ENCODE results near the gene PRKAA1. TPM values are rescaled to one million over a fixed set of nuclear protein-coding genes. Genes with fewer than 3 reads are reported as not detected.
"Not testable (repeated sequence)": the region's sequence is repeated elsewhere in the genome, so short reads cannot be mapped to it uniquely, and the experiment has no call there.

PRKAA1 gene
- total and polyA plus RNA-seq, 8 donors: 17.5 to 42.9 (median 30.6) TPM

DNA sequence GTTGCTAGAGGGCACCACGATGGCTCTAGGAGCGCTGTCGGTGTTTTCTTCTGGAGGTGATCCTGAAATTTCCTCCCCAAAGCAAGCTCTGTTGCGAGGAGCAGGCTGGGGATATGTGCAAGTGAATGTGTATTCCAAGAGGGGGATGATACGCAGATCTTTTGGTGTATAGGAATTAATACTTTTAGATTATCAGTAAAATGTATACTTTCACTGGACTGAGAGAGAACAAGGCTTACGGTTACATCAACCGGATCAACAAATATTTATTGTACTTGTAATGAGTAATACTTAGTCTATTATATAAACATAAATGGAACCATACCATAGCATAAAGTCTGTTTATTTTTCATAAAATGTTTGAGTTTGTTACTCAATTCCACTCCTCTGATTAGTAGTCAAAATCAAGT lies 632 bp upstream of the PRKAA1 start:
- ATAC-seq (no peak), FAIRE-seq (no peak), DNase-seq (no peak)
- intact Hi-C loops (cut with DNase I): no loop called here
- H3K4me3 ChIP-seq: peak overlapping the region in 3 of 4 donors; percentile 88 to 93 (median 90)
- H3K27ac ChIP-seq: peak overlapping the region; percentile 69 to 91 (median 84)
- no peaks in the 10 kb centered on the region for H3K9me3 ChIP-seq
- peaks cover 6 to 11% (median 6%) of the 10 kb centered on the region in 3 donors for H3K4me1 ChIP-seq
- no peaks in the 10 kb centered on the region for H3K27me3 ChIP-seq
- no peak for TF ChIP-seq CTCF (IDR thresholded peaks at IDR 0.05)
- H3K36me3 ChIP-seq: no peaks in the 10 kb centered on the region
- 4 to 5% methylated on average over 7 of the region's 7 CpGs for WGBS, 2 donors

- WGBS, 2 donors: 1% methylated on average over 54 to 56 of the region's 56 CpGs
Observed at GRCh38 chr5:40797273-40798011, 732 bp downstream of the PRKAA1 start.

DNA sequence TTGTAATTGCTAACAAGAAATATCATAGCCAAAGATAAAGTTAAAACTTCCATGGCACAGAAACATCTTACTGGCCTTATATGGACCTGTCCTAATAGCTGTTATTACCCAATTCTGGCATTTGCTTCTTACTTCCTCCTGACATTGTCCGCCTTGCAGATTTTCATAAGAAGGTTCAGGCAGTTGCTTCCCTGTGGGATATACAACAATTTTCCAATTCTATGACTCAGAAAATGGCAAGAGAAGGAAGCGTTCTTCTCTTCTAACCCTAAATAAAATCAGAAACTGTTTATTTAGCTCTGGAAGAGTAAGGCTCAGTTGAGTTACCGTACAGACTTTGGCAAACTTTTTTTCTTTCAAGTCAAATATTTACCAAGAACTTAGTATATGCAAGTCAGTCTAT lies 1.7 kb downstream of the PRKAA1 start:
- ATAC-seq (peak in 1 of 4 donors; percentile 30), DNase-seq (no peak), FAIRE-seq (no peak)
- H3K4me1 ChIP-seq: peaks cover 13 to 18% (median 15%) of the 10 kb centered on the region in 3 donors
- TF ChIP-seq CTCF (IDR thresholded peaks at IDR 0.05): no peak
- intact Hi-C loops (cut with DNase I): no loop called here
- no peaks in the 10 kb centered on the region for H3K27me3 ChIP-seq
- peak overlapping the region in 2 of 4 donors; percentile 89 to 91 for H3K27ac ChIP-seq
- peak overlapping the region in 2 of 4 donors; percentile 90 to 93 for H3K4me3 ChIP-seq
- 6 to 11% methylated on average over 3 of the region's 3 CpGs for WGBS, 2 donors
- H3K9me3 ChIP-seq: no peaks in the 10 kb centered on the region
- no peaks in the 10 kb centered on the region for H3K36me3 ChIP-seq

More at GRCh38 chr5:40797273-40798011, 732 bp downstream of the PRKAA1 start:
- Histone ChIP-seq H3K9me3 (no peaks in the 10 kb centered on the region), H3K4me1 (peaks cover 6 to 11% (median 6%) of the 10 kb centered on the region in 3 donors), H3K27me3 (no peaks in the 10 kb centered on the region), H3K4me3 (peak overlapping the region; percentile 49 to 93 (median 89)), H3K36me3 (no peaks in the 10 kb centered on the region), H3K27ac (peak overlapping the region; percentile 76 to 91 (median 84))
- no peak for TF ChIP-seq CTCF (IDR thresholded peaks at IDR 0.05)
- intact Hi-C loops (cut with DNase I): no loop called here
- ATAC-seq (peak; percentile 57 to 72 (median 66)), FAIRE-seq (no peak), DNase-seq (peak; percentile 42 to 89 (median 76))

DNA sequence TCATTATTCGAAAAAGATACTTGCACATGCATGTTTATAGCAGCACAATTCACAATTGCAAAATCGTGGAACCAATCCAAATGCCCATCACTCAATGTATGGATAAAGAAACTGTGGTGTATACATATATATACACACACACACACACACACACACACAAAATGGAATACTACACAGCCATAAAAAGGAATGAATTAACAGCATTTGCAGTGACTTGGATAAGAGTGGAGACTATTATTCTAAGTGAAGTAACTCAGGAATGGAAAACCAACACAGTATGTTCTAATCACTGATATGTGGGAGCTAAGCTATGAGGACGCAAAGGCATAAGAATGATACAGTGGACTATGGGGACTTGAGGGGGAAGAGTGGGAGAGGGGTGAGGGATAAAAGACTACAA lies 3.3 kb downstream of the PRKAA1 start:
- H3K4me3 ChIP-seq; H3K27ac ChIP-seq; ATAC-seq; FAIRE-seq; DNase-seq; H3K9me3 ChIP-seq; H3K27me3 ChIP-seq; intact Hi-C loops (cut with DNase I); H3K36me3 ChIP-seq: not testable (repeated sequence)
- H3K4me1 ChIP-seq: peaks cover 13 to 23% (median 19%) of the 10 kb centered on the region in 3 donors
- 77 to 94% methylated on average over 3 of the region's 3 CpGs for WGBS, 2 donors

DNA sequence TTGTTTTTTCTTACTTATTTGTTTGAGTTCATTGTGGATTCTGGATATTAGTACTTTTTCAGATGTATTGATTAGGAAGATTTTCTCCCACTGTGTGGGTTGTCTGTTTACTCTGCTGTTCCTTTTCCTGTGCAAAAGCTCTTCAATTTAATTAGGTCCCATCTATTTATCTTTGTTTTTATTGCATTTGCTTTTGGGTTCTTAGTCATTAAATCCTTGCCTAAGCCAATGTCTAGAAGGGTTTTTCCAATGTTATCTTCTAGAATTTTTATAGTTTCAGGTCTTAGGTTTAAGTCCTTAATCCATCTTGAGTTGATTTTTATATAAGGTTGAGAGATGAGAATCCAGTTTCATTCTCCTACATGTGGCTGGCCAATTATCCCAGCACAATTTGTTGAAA lies 3.8 kb downstream of the PRKAA1 start:
- H3K27ac ChIP-seq; DNase-seq; intact Hi-C loops (cut with DNase I); H3K4me3 ChIP-seq; H3K36me3 ChIP-seq; ATAC-seq; H3K27me3 ChIP-seq; H3K9me3 ChIP-seq; FAIRE-seq: not testable (repeated sequence)
- peaks cover 17 to 28% (median 19%) of the 10 kb centered on the region in 3 donors for H3K4me1 ChIP-seq

- H3K27ac ChIP-seq: not testable (repeated sequence)
- WGBS, 2 donors: 96% methylated on average over 10 of the region's 10 CpGs
Observed at GRCh38 chr5:40792691-40793090, 5.5 kb downstream of the PRKAA1 start.

More at GRCh38 chr5:40792691-40793090, 5.5 kb downstream of the PRKAA1 start:
- ATAC-seq; intact Hi-C loops (cut with DNase I); H3K27me3 ChIP-seq; DNase-seq; FAIRE-seq; H3K4me3 ChIP-seq; H3K9me3 ChIP-seq; H3K36me3 ChIP-seq: not testable (repeated sequence)
- H3K4me1 ChIP-seq: peaks cover 19 to 34% (median 20%) of the 10 kb centered on the region in 3 donors
